NCI-H2171 treated with DMSO at 0.1 percent for 48 hours (cell line): ENCODE measurements around the gene TEX53.
A peak's percentile ranks its signal among the peaks of the same experiment; 100 is the strongest.

Experiments used
- DNase-seq: peaks from one replicate; lab custom pipeline; 2025; lab: John Stamatoyannopoulos, UW

Gene TEX53

GRCh38 chr9:114680259-114681001, 22.8 kb upstream of the TEX53 start:
- DNase-seq, result no peak

- DNase-seq, result no peak
Measured at GRCh38 chr9:114678795-114679194, 21.2 kb upstream of the TEX53 start.

GRCh38 chr9:114678130-114678529, 20.5 kb upstream of the TEX53 start:
- DNase-seq, result no peak

GRCh38 chr9:114677418-114677817, 19.8 kb upstream of the TEX53 start:
- peak; percentile 80 for DNase-seq

GRCh38 chr9:114676901-114677300, 19.3 kb upstream of the TEX53 start:
- no peak for DNase-seq

- DNase-seq, result no peak
Measured at GRCh38 chr9:114674798-114675540, 17.4 kb upstream of the TEX53 start.

- DNase-seq, result no peak
Measured at GRCh38 chr9:114674076-114674797, 16.6 kb upstream of the TEX53 start.

- DNase-seq, result no peak
Measured at GRCh38 chr9:114671605-114672004, 14.0 kb upstream of the TEX53 start.

- DNase-seq, result no peak
Measured at GRCh38 chr9:114669961-114670360, 12.4 kb upstream of the TEX53 start.

- DNase-seq, result no peak
Measured at GRCh38 chr9:114668146-114668545, 10.5 kb upstream of the TEX53 start.

GRCh38 chr9:114666851-114667250, 9.2 kb upstream of the TEX53 start:
- no peak for DNase-seq

- DNase-seq, result no peak
Measured at GRCh38 chr9:114666401-114666800, 8.8 kb upstream of the TEX53 start.

GRCh38 chr9:114664181-114664580, 6.6 kb upstream of the TEX53 start:
- no peak for DNase-seq

- peak; percentile 34 for DNase-seq
Measured at GRCh38 chr9:114662081-114662989, 4.7 kb upstream of the TEX53 start.

GRCh38 chr9:114656301-114656700, 1.3 kb downstream of the TEX53 start:
- no peak for DNase-seq

- no peak for DNase-seq
Measured at GRCh38 chr9:114655689-114656088, 1.9 kb downstream of the TEX53 start.

GRCh38 chr9:114653556-114654159, 3.9 kb downstream of the TEX53 start:
- peak; percentile 76 for DNase-seq

- DNase-seq, result no peak
Measured at GRCh38 chr9:114652776-114653555, 4.6 kb downstream of the TEX53 start.

GRCh38 chr9:114643896-114644295, 13.7 kb downstream of the TEX53 start:
- no peak for DNase-seq

GRCh38 chr9:114643001-114643400, 14.6 kb downstream of the TEX53 start:
- no peak for DNase-seq

GRCh38 chr9:114641967-114642366, 15.6 kb downstream of the TEX53 start:
- DNase-seq, result no peak
